ENCODE data around the gene EPN2.
"Not testable (repeated sequence)": the region's sequence is repeated elsewhere in the genome, so short reads cannot be mapped to it uniquely, and the experiment has no call there.

The EPN2 gene

DNA sequence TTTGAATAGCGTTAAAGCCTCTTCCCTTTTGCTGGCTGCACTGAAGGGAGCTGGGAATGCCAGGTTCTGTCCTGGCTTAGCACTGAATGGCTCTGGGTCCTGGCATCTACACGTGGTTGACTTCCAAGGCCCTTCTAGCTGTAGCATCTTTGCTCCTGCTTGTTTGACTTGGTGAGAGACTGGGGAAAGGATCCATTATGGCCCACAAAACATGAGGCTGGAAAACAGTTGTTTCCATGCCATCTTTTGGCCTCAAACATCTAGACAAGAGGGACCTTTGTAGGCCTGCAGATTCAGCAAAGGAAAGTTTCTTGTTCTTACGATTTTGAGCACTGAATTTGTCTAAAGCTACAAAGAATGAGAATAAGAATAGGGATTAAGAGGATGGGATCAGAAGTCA, 32.5 kb downstream of the EPN2 start:
- DNase-seq, result no peak

DNA sequence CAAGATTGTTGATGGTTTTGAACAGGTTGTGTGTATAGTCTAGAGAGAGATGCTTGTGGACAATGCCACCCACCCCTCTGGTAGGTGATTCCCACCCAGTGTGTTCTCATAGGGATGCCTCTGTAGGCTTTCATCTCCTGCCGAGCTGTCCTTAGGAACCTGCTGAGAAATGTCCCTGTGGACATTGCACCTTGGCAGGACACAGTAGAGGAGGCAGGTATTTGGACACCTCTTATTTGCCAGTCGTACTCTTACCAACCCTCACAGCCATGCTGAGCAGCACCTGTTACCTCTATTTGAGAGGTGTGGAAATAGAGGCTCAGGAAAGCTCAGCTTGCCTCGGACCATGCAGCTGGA, 33.2 kb downstream of the EPN2 start:
- no peak for DNase-seq

DNA sequence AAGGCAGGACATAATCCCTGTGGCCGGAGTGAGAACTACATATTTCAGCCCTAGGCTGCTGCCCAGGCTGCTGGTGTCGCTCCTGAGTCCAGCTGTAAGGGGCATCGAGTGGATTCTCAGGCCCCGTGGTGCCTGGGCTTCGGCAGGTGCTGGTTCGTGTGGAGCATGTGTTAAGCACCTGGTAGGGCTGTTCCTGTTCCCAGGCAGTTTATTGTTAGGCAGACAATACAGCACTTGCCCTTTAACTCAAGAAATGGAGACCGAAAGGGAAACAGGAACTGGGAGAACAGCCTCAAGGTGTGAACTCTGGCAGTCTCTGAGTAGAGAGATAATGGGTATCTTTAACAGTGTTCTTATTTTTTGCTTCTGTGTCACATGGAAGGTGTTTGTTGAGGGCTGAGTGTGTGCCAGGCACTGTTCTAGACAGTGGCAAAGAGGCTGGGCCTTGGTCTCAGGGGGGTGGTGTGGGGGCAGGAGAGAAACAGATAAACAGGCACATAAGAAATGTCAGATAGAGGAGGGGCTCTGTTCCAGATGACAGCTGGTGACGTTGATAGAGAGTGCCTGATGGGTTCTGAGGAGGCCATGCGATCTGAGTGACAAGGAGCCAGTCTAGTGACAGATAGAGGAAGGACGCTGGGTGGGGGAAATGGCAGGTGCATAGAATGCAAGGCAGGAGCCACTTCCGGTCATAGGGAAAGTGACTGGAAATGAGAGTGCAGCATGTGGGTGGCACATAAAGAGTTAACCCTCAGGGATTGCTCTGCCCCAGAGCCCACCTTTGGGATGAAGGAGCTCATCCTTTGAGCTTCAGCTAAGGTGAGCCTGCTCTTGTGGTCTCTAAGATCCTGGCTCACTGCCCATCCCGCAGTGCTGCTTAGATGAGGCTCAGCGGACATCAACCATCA, 33.8 kb downstream of the EPN2 start:
- DNase-seq, result no peak

DNA sequence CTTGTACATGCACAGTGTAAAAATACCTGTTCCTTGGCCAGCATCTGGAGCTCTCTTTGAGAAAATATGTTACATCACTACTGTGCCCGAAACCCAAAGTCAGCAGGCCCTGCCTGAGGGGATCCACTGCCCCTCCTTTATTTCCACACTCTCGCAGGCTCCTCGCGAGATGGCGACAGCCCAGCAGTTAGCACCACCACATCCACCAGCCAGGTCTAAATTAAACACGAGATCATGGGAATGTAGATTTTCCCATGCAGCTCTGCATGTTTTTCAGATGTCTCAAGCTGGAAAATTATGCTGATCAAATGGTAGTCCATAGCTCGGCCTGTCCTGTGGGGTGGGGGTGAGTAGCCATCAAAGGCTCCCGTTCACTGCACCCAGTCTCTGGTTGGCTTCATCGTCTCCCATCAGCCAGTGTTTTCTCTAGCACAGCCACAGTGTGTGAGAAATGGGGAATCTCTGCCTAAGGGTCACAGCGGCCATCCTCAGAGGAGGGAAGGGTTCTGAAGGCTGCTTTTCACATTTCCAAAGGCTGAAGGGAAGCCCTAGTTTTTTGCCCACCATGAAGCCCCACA, 34.7 kb downstream of the EPN2 start:
- no peak for DNase-seq

DNA sequence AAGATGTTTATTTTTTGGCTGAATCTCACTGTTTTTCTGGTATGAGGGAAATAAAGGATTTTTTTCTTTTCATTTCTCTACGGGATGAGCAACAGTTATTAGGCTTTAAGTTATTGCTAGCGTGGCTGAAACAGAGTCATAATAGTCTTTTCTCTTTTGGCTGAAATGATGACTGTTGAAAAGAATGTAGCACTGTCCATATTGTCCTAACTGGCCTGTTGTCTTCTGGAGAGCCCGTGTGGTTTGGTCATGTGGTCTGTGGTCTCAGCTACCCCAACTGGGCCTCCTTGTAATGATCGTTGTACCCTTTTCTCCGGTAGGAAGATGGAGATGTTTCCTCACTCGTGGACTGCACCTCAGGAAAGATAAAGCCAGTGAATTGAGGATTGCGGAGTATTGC, 36.6 kb downstream of the EPN2 start:
- no peak for DNase-seq

DNA sequence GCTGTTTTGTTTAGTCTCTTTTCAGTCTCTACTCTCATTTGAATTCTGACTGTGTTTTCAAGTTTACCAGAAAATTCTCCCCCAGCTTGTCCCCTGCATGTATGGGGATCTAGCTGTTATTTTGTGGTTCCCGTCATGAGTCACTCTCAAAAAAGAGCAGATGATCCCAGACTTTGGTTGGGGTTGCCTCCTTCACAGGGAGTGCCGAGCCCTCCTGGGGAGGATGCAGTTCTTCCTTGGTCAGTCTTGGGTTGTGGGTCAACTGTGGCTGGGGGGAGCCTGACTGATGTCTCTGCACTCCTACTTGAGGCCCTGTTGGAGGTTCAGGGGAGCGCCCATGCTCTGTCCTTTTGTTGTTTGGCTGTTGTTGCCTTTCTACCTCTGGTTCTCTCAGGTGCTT, 37.7 kb downstream of the EPN2 start:
- DNase-seq, result no peak

DNA sequence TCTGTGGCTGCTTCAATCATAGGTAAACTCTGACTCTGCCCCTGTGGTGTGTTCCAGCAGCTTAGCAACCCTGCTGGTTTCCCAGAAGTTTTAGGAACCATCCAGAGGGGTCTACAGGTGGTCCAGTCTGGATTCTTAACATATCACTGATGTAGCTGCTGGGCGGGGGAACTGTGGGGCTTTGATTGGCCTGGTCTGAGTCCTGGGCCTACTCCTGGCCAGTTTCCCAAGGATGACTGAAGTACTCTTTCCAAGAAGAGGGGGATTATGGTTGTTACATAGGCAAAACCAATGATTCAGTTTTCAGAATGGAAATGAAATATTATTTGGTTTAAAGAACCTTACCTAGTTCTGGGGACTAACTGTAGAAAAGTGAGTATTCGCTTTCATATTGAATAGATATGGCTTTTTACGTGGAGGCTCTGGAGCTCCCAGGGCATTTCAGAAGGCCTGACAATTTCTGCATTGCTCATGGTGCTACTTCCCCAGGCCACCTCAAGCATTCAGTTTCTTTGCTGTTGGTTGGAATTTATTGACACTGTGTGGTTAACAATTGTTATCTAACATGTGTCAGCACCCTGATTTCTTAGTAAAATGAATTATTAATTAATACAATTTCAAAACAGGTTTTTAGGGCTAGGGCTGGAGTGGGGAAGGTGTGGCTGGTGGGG, 38.4 kb downstream of the EPN2 start:
- no peak for DNase-seq

DNA sequence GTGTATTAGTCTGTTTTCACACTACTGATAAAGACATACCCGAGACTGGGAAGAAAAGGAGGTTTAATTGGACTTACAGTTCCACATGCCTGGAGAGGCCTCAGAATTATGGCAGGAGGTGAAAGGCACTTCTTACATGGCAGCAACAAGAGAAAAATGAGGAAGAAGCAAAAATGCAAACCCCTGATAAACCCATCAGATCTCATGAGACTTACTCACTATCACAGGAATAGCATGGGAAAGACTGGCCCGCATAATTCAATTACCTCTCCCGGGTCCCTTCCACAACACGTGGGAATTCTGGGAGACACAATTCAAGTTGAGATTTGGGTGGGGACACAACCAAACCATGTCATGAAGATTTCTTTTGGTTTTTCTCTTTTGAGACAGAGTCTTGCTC, 41.1 kb downstream of the EPN2 start:
- DNase-seq, result not testable (repeated sequence)

DNA sequence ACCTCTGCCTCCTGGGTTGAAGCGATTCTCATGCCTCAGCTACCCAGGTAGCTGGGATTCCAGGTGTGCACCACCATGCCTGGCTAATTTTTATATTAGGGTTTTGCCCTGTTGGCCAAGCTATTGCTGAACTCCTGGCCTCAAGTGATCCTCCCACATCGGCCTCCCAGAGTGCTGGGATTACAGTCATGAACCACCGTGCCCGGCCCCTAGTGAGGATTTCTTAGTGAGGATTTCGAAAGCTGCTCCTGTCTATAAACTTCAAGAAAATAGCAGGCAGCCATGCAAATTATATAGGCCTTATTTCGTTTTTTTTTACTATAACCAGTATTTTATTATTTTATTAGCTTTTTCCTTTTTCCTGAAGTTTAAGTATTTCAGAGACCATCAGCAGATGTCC, 41.6 kb downstream of the EPN2 start:
- no peak for DNase-seq

DNA sequence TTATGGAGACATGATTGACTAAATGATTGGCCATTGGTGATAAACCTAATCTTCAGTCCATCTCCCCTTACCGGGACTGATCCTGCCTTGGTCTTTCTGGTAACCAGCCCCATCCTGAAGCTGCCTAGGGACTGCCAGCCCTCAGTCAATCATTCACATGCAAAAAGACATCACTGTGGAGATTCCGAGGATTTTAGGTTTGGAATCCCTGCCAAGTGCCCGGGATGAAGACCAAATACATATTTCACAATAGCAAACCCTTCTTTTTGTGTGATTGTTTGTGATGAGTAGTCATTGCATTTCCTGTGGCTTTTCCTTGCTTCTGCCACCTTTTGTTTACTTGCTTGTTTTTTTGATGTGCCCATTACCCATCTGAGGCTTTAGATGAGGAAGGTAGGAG, 44.0 kb downstream of the EPN2 start:
- DNase-seq, result no peak

DNA sequence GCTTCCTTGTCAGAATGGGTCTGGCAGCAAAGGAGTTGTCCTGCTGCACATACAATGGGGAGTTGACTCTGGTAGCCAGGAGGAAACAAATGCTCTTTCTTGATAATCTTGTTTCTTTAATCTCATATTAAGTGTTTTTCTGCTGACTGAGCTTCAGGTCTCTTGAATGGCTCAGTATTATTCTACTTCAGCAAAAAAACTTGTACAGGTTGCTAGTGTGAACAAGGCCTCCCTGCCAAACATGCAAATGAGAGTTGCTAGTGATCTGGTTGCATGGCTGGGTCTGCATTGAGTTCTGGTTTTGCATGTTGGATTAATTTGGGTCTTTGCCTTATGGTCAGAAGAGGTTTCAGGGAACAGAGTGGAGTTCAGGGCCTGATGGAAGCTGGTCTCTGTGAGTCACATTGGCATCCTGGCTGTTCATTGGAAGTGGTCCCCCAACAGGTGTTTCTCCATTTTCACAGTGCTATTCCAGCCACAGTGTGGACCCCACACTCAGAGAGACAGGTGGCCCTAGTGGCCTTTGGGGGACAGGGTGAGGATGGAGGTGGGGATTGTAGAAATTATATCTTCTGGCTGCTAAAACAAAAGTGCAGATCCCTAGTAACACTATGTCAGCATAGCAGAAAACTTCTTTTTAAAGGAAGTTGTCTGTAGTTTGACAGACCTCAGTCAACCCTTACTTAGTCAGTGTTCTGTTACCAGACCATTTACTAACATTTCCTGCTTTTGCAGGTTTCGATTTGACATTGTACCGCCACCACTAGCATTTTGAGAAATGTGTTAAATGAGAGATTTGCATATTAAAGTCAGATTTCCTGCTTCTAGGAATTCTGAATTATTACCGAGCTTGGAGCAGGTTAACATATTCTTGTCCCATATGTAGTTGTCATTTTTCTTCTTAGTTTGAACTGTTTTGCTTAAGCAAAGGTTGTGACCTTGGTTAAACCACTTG, 47.1 kb downstream of the EPN2 start:
- no peak for DNase-seq

DNA sequence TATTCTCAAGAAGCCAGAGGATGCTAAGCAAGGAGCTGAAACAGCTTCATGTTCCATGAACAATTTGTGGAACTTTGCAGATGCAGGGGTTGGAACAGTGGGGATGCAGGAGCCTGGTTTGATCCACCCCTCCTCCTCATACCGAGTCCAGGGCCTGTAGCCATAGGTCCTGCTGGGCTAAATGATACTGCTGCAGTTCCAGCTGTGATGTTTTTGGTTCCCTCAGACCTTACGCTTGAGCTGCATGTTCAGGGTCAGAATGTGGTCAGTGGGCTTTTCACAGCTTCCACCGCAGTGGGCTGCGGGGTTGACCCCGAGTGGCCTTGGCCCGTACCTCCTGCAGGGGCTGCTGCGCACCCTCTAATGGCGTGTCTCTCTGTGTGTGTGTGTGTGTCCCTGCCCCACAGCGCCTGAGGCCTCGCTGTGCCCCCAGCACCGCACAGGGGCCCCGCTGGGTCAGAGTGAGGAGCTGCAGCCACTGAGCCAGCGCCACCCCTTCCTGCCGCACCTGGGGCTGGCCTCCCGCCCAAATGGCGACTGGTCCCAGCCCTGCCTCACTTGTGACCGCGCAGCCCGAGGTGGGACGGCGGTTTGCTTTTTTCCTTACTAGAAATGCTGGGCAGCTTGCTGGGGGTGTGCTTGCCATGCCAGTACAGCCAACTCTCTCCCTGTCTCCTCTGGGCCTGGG, 48.2 kb downstream of the EPN2 start:
- DNase-seq, result no peak

DNA sequence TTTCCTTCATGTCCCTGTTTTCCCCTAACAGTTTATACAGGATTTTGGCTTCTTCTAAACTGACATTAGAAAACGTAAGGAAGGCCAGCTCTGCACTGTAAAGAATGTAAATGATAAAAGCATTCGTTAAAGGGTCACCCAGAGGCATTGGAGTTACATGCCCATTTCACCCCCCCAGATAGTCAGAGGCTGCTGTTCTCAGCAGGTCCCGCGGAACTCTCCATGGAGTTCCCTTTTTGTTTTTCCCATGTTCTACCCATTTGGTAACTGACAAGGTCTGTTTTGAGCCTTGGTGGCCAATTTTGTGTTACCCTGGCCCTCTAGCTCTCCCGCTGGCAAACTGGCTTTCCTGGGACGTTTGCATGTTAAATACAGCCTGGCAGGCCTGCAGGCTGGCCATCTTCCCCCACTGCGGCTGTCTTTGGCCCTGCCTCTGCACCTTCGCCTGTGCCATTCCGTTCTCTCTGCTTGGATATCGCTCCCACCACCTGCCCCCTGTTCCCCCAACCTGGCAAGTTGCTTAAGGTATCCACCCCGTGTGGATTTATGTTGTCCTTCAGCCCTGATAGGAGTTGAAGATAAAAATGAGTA, 49.7 kb downstream of the EPN2 start:
- DNase-seq, result no peak

DNA sequence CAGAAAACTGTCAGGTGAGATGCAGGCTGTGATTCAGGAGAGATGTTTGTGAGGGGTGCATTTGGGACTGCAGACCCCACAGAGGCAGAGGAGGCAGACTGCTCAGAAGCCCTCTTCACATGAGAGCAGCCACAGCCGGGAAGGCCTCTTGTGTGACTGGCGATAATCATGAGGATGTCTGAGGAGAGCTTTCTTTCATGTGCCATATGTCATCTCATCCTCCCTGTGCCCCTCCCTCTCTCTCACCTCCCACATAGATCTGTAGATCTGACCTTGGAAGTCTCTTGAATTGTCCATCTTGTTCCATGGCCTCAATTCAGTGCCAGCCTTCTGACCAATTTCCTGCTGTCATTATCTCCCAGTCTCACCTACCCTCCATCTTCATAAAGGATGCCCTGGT, 50.5 kb downstream of the EPN2 start:
- no peak for DNase-seq

DNA sequence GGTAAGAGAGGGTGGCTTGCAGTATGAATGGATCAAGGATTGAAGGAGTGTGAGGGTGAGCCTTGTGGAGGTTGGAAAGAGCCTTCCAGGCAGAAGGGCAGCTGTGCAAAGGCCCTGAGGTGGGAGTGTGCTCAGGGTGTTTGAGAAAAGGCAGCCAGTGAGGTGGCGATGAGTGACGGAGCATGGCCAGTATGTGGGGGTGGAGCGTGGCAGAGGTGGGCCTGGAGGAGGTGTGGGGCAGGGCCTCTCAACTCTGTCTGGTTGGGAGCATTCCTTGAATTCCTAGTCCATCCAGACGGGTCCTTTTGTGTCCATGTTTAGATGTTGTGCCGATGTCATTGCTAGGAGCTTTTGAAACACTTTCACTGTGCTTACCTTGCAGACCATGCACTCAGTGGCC, 51.3 kb downstream of the EPN2 start:
- DNase-seq, result no peak

DNA sequence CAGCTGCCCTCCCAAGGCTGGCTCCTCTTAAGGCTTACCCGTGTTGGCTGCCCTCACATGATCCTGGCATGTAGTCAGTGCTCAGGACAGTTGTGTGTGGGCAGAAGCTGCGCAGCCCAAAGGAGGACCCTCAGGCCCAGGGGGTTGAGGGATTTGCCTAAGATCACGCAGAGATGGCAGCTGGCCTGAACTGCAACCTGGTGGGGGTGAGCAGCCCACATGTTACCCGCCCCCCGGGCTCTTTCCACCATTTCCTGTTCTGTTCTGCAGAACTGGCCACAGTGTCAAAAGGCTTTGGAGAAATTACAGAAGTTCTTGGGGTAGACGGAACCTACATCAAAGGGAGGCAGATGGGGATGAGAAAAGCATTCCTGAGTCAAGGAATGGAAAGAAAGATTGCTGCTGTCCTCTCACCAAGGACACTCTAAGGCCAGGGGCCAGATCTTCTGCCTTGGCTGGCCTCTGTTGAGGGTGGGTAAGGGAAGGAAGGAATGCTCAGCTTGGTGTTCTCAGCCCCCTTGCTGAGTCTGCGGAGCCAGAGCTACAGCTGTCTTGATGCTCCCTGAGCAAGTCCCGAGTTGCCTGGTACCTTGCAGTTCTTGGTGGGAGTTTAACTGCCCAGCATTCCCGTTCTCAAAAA, 53.0 kb downstream of the EPN2 start:
- DNase-seq, result no peak

DNA sequence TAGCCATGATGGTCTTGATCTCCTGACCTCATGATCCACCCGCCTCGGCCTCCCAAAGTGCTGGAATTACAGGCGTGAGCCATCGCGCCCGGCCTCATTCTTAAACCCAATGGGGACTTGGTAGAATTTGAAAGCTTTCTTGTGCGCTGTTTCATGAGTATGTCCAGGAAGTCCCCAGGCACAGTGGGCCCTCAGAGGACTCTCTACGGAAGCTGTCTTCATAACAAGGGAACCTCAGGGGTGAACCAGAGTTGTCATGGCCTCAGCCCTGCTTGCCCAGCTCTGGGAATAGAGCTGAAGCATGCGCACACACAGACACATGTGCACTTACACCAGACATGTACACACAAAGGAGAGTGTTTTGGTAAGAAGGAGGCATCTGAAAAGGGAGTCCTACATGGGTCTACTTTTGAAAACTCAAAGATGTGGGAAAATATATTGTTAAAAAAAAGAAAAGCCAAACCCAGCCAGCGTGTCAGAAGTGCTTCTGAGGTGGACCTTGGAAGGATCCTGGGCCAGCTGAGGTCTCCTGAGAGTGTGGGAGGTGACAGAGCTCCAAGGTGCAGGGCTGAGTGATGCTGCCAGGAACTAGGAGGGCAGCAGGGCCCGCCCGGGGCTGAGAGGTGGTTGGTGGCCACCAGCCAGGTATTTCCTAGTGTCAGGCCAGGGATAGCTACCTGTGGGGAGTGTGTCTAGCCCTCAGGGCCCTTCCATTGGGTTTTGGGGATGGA, 54.6 kb downstream of the EPN2 start:
- DNase-seq, result no peak

DNA sequence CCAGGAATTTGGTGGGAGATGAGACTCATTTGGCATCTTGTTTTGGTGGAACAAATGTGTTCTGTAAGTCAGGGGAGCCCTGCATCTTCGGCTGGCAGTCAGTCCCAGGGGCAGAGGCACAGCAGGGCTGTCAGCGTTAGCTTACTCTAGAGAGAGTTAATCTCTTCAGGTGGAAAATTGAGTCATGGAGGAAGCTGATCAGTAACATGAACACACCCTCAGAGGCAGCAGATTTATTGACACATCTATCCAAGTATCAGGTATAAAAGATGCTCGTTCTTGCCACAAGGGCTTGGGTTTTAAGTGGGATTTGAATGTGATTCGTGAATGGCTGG, 55.2 kb downstream of the EPN2 start:
- DNase-seq, result no peak

DNA sequence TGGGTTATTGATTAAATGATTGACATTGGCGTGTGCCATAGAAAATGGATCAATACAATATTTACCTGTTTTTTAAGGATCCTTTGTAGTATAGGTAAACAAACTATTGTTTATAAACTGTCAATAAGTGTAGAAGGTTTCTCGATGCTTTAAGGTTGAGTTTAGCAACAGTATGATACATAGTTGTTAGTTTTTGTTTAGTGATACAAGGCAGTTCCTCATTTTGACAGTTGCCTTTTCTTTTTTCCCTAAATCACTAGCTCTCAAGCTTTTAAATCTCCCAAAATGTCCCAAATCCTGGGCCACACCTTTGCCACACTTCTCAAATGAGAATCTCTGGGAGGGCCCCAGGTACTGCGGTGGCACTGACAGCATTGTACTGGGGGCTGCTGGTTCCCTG, 57.3 kb downstream of the EPN2 start:
- DNase-seq, result no peak

DNA sequence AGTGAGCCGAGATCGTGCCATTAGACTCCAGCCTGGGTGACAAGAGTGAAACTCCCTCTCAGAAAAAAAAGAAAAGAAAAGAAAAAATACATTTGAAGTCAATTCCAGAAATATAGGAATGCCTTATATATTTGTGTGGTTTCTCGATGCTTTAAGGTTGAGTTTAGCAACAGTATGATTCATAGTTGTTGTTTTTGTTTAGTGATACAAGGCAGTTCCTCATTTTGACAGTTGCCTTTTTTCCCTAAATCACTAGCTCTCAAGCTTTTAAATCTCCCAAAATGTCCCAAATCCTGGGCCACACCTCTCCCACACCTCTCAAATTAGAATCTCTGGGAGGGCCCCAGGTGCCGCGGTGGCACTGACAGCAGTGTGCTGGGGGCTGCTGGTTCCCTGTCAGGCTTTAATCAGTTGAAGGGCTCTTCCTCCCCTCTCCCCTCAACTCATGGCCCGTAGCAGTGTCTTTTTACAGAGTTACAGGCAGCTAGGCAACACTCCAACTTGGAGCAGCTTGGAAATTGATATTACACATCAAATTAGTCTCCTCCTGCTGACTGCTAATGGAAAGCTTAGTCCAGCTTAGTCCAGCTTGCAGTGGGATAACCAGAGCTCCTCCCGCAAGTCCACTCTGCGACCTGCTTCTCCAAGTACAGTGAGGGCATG, 58.4 kb downstream of the EPN2 start:
- no peak for DNase-seq

All from activated effector memory CD4-positive, alpha-beta T cell treated with Interleukin-2 at 50 U/mL for 16 hours (primary cell).